Uterus (tissue), 2 donors: ENCODE data around the gene TP53BP1.

Source experiments
- CTCF ChIP-seq, 4 experiments: fragments of 200-600 bp in 2 of 4; fragments of 450-650 bp in 2 of 4; sonication (generic) in 2 of 4; IDR thresholded peaks; one replicate each; pipeline ENCODE4 v1.5.1; 2016 to 2019; ENCODE audit warnings: antibody characterized with exemption in 4 of 4, mild to moderate bottlenecking in 2 of 4, moderate library complexity in 1 of 4
- POLR2A ChIP-seq, 2 donors: fragments of 450-650 bp; IDR thresholded peaks; one replicate each; pipeline ENCODE4 v1.6.1; 2016; ENCODE audit warnings: antibody characterized with exemption in 2 of 2, mild to moderate bottlenecking in 1 of 2, moderate library complexity in 1 of 2

DNA sequence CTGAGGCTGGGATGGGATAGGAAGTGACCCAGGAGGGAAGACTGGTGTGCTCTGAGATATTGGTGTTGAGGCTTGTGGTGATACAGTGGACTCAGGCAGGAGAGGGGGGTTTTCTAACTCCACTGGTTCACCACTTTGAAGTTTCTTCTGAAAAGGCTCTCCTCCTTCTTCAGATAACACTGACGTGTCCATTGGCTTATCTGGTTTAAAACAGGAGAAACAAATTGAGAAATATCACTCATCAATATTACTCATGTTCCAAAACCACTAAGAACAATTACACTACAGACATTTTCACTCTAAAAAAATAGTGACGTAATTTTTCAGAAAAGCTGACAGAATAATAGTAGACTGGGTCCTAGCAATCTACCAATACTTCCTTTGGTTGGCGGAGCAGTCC is 23.1 kb downstream of the TP53BP1 start:
- no peak for TF ChIP-seq POLR2A (IDR thresholded peaks at IDR 0.05)
- no peak for TF ChIP-seq CTCF (IDR thresholded peaks at IDR 0.05)
